Measurements from ENCODE around the gene FERMT2. TPM values are rescaled to one million over a fixed set of nuclear protein-coding genes. Genes with fewer than 3 reads are reported as not detected.
A peak's percentile ranks its signal among the peaks of the same experiment; 100 is the strongest.

FERMT2 gene
- total and polyA plus RNA-seq, 9 donors, result 77.5 to 109 (median 92.2) TPM

GRCh38 chr14:52885230-52885629 is 65.6 kb downstream of the FERMT2 start:
- no CpG with 5 or more reads among the region's 2 CpGs for WGBS (ENCODE audit: insufficient coverage)
- DNase-seq, result no peak
- H3K9me3 ChIP-seq (replicated peaks; ENCODE audit: control insufficient read depth, low read depth, low read length), result no peaks in the 10 kb centered on the region
- no peak overlapping the region for H3K27ac ChIP-seq (ENCODE audit: low read length)
- H3K27me3 ChIP-seq (ENCODE audit: control insufficient read depth, insufficient read depth, low read length), result no peaks in the 10 kb centered on the region
- no peak overlapping the region for H3K4me3 ChIP-seq (ENCODE audit: low read length)
- H3K36me3 ChIP-seq (ENCODE audit: control insufficient read depth, insufficient read depth, low read length), result peaks cover 26% of the 10 kb centered on the region
- H3K4me1 ChIP-seq (ENCODE audit: control insufficient read depth, insufficient read depth, low read length), result no peaks in the 10 kb centered on the region

- no peak for DNase-seq
- WGBS (ENCODE audit: insufficient coverage), result 78% methylated on average over 3 of the region's 5 CpGs
- H3K36me3 ChIP-seq (ENCODE audit: control insufficient read depth, insufficient read depth, low read length), result peaks cover 26% of the 10 kb centered on the region
- no peaks in the 10 kb centered on the region for H3K9me3 ChIP-seq (replicated peaks; ENCODE audit: control insufficient read depth, low read depth, low read length)
- no peaks in the 10 kb centered on the region for H3K27me3 ChIP-seq (ENCODE audit: control insufficient read depth, insufficient read depth, low read length)
- H3K27ac ChIP-seq (ENCODE audit: low read length), result no peak overlapping the region
- H3K4me3 ChIP-seq (ENCODE audit: low read length), result no peak overlapping the region
- H3K4me1 ChIP-seq (ENCODE audit: control insufficient read depth, insufficient read depth, low read length), result no peaks in the 10 kb centered on the region
These were observed 67.2 kb downstream of the FERMT2 start for GRCh38 chr14:52883658-52884057.

DNA sequence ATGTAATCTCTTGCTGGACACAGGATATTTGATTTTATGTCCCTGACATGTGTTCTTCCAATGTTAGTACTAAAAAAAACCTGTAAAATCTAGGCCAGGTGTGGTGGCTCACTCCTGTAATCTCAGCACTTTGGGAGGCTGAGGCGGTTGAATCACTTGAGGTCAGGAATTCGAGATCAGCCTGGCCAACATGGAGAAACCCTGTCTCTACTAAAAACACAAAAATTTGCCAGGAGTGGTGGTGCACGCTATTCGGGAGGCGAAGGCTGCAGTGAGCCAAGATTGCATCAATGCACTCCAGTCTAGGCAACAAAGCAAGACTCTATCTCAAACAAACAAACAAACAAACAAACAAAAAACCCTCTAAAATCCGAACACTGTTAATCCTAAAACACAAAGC is 68.0 kb downstream of the FERMT2 start:
- Histone ChIP-seq H3K27ac (ENCODE audit: low read length) (no peak overlapping the region), H3K9me3 (replicated peaks; ENCODE audit: control insufficient read depth, low read depth, low read length) (no peaks in the 10 kb centered on the region), H3K27me3 (ENCODE audit: control insufficient read depth, insufficient read depth, low read length) (no peaks in the 10 kb centered on the region), H3K4me1 (ENCODE audit: control insufficient read depth, insufficient read depth, low read length) (no peaks in the 10 kb centered on the region), H3K36me3 (ENCODE audit: control insufficient read depth, insufficient read depth, low read length) (peaks cover 26% of the 10 kb centered on the region), H3K4me3 (ENCODE audit: low read length) (no peak overlapping the region)
- 57% methylated on average over 1 of the region's 6 CpGs for WGBS (ENCODE audit: insufficient coverage)
- DNase-seq, result no peak

- Histone ChIP-seq H3K4me1 (ENCODE audit: control insufficient read depth, insufficient read depth, low read length) (no peaks in the 10 kb centered on the region), H3K36me3 (ENCODE audit: control insufficient read depth, insufficient read depth, low read length) (peaks cover 37% of the 10 kb centered on the region), H3K27me3 (ENCODE audit: control insufficient read depth, insufficient read depth, low read length) (no peaks in the 10 kb centered on the region), H3K9me3 (replicated peaks; ENCODE audit: control insufficient read depth, low read depth, low read length) (no peaks in the 10 kb centered on the region), H3K27ac (ENCODE audit: low read length) (no peak overlapping the region), H3K4me3 (ENCODE audit: low read length) (no peak overlapping the region)
- no peak for DNase-seq
- 88% methylated on average over 1 of the region's 5 CpGs for WGBS (ENCODE audit: insufficient coverage)
These were observed 70.9 kb downstream of the FERMT2 start for GRCh38 chr14:52879958-52880357.

- Histone ChIP-seq H3K36me3 (ENCODE audit: control insufficient read depth, insufficient read depth, low read length) (peaks cover 35% of the 10 kb centered on the region), H3K27me3 (ENCODE audit: control insufficient read depth, insufficient read depth, low read length) (no peaks in the 10 kb centered on the region), H3K9me3 (replicated peaks; ENCODE audit: control insufficient read depth, low read depth, low read length) (no peaks in the 10 kb centered on the region), H3K4me3 (ENCODE audit: low read length) (no peak overlapping the region), H3K27ac (ENCODE audit: low read length) (no peak overlapping the region), H3K4me1 (ENCODE audit: control insufficient read depth, insufficient read depth, low read length) (no peaks in the 10 kb centered on the region)
- DNase-seq, result no peak
- WGBS (ENCODE audit: insufficient coverage), result no CpG with 5 or more reads among the region's 3 CpGs
These were observed 71.9 kb downstream of the FERMT2 start for GRCh38 chr14:52878946-52879345.

DNA sequence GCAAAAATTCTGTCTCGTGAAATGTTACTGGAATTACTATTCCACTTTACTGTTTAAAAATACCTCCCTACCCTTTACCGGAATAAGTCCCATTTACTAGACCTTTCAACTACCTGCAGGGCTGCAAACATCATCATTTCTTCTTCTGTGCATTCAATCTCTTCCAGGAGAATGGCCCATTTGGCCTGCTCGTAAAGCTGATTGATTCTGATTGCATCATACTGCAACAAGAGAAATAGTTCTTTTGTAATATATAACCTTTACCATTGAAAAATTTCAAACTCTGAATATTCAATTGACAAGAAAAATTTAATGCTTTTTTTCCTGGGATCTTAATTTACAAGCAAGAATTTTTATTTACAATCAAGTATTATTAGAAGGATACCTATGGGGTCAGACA is 72.4 kb downstream of the FERMT2 start:
- Histone ChIP-seq H3K27me3 (ENCODE audit: control insufficient read depth, insufficient read depth, low read length) (no peaks in the 10 kb centered on the region), H3K4me3 (ENCODE audit: low read length) (no peak overlapping the region), H3K9me3 (replicated peaks; ENCODE audit: control insufficient read depth, low read depth, low read length) (no peaks in the 10 kb centered on the region), H3K27ac (ENCODE audit: low read length) (no peak overlapping the region), H3K4me1 (ENCODE audit: control insufficient read depth, insufficient read depth, low read length) (no peaks in the 10 kb centered on the region), H3K36me3 (ENCODE audit: control insufficient read depth, insufficient read depth, low read length) (peaks cover 34% of the 10 kb centered on the region)
- DNase-seq, result no peak
- WGBS (ENCODE audit: insufficient coverage), result no CpG with 5 or more reads among the region's 3 CpGs

- Histone ChIP-seq H3K27ac (ENCODE audit: low read length) (no peak overlapping the region), H3K4me1 (ENCODE audit: control insufficient read depth, insufficient read depth, low read length) (no peaks in the 10 kb centered on the region), H3K27me3 (ENCODE audit: control insufficient read depth, insufficient read depth, low read length) (no peaks in the 10 kb centered on the region), H3K4me3 (ENCODE audit: low read length) (no peak overlapping the region), H3K36me3 (ENCODE audit: control insufficient read depth, insufficient read depth, low read length) (peaks cover 42% of the 10 kb centered on the region), H3K9me3 (replicated peaks; ENCODE audit: control insufficient read depth, low read depth, low read length) (no peaks in the 10 kb centered on the region)
- peak; percentile 21 for DNase-seq
- WGBS (ENCODE audit: insufficient coverage), result no CpG with 5 or more reads among the region's 2 CpGs
These were observed 73.2 kb downstream of the FERMT2 start for GRCh38 chr14:52877628-52878027.

DNA sequence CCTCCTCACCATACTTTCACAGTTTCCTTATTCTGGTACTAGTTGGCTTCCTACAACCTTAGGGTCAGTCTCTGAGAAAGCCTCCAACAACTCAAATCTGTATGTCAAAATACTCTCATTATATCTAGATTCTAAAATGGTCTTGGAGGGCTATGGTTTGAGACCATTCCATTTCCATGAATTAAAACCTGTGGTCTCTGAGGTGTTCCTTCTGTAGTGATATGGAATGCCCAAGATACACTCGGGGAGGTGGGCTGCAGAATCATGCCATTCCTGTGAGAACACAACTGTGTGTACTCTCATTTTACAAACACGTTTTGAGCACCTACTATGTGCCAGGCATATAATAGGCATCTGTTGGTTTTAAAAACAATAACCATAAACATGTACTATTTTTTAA is 74.0 kb downstream of the FERMT2 start:
- H3K27me3 ChIP-seq (ENCODE audit: control insufficient read depth, insufficient read depth, low read length), result no peaks in the 10 kb centered on the region
- no peaks in the 10 kb centered on the region for H3K9me3 ChIP-seq (replicated peaks; ENCODE audit: control insufficient read depth, low read depth, low read length)
- peaks cover 50% of the 10 kb centered on the region for H3K36me3 ChIP-seq (ENCODE audit: control insufficient read depth, insufficient read depth, low read length)
- no peak for DNase-seq
- WGBS (ENCODE audit: insufficient coverage), result no CpG with 5 or more reads among the region's 2 CpGs
- no peak overlapping the region for H3K4me3 ChIP-seq (ENCODE audit: low read length)
- H3K4me1 ChIP-seq (ENCODE audit: control insufficient read depth, insufficient read depth, low read length), result no peaks in the 10 kb centered on the region
- no peak overlapping the region for H3K27ac ChIP-seq (ENCODE audit: low read length)

DNA sequence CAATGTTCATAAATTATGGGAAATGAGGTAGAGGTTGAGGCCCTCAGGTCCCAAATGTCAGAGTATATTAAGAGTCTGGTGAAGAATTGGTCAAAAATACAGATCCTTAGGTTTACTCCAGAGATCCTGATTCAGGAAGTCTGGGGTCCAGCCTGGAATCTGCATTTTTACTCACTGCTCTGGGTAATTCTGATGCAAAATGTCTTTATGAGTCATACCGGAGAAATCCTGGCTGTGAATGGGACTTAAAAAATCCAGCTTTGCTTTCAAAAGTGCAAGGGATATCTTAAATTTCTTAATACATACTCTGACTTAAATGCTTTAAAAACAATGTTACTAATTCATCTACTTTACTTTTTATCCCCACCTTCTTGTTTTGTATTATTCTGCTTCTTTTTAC is 74.5 kb downstream of the FERMT2 start:
- H3K4me3 ChIP-seq (ENCODE audit: low read length), result no peak overlapping the region
- no peak overlapping the region for H3K27ac ChIP-seq (ENCODE audit: low read length)

GRCh38 chr14:52875707-52876106 is 75.1 kb downstream of the FERMT2 start:
- Histone ChIP-seq H3K4me3 (ENCODE audit: low read length) (no peak overlapping the region), H3K4me1 (ENCODE audit: control insufficient read depth, insufficient read depth, low read length) (no peaks in the 10 kb centered on the region), H3K27ac (ENCODE audit: low read length) (no peak overlapping the region), H3K36me3 (ENCODE audit: control insufficient read depth, insufficient read depth, low read length) (peaks cover 56% of the 10 kb centered on the region), H3K27me3 (ENCODE audit: control insufficient read depth, insufficient read depth, low read length) (no peaks in the 10 kb centered on the region), H3K9me3 (replicated peaks; ENCODE audit: control insufficient read depth, low read depth, low read length) (no peaks in the 10 kb centered on the region)
- no CpG with 5 or more reads among the region's 4 CpGs for WGBS (ENCODE audit: insufficient coverage)
- DNase-seq, result no peak

More for the DNA sequence above, 74.5 kb downstream of the FERMT2 start:
- H3K27me3 ChIP-seq (ENCODE audit: control insufficient read depth, insufficient read depth, low read length), result no peaks in the 10 kb centered on the region
- no peak for DNase-seq
- H3K4me1 ChIP-seq (ENCODE audit: control insufficient read depth, insufficient read depth, low read length), result no peaks in the 10 kb centered on the region
- no CpG with 5 or more reads among the region's 1 CpG for WGBS (ENCODE audit: insufficient coverage)
- no peaks in the 10 kb centered on the region for H3K9me3 ChIP-seq (replicated peaks; ENCODE audit: control insufficient read depth, low read depth, low read length)
- peaks cover 55% of the 10 kb centered on the region for H3K36me3 ChIP-seq (ENCODE audit: control insufficient read depth, insufficient read depth, low read length)

- no CpG with 5 or more reads among the region's 1 CpG for WGBS (ENCODE audit: insufficient coverage)
- H3K4me3 ChIP-seq (ENCODE audit: low read length), result no peak overlapping the region
- H3K36me3 ChIP-seq (ENCODE audit: control insufficient read depth, insufficient read depth, low read length), result peaks cover 52% of the 10 kb centered on the region
- H3K27me3 ChIP-seq (ENCODE audit: control insufficient read depth, insufficient read depth, low read length), result no peaks in the 10 kb centered on the region
- no peak overlapping the region for H3K27ac ChIP-seq (ENCODE audit: low read length)
- no peak for DNase-seq
- H3K4me1 ChIP-seq (ENCODE audit: control insufficient read depth, insufficient read depth, low read length), result no peaks in the 10 kb centered on the region
- no peaks in the 10 kb centered on the region for H3K9me3 ChIP-seq (replicated peaks; ENCODE audit: control insufficient read depth, low read depth, low read length)
These were observed 76.5 kb downstream of the FERMT2 start for GRCh38 chr14:52874389-52874788.

All from muscle of leg (tissue), 11 donors.